Activated naive CD8-positive, alpha-beta T cell treated with anti-CD3 and anti-CD28 coated beads, Interleukin-2, amount 10 ng/mL, durations not matched to agents 7 days and 5 days (primary cell): ENCODE data around the gene ATP8B3. TPM values are rescaled to one million over a fixed set of nuclear protein-coding genes. Genes with fewer than 3 reads are reported as not detected.
"Not testable (repeated sequence)": the region's sequence is repeated elsewhere in the genome, so short reads cannot be mapped to it uniquely, and the experiment has no call there.

Source experiments
- ATAC-seq: fragments of 150-1000 bp; cut with Tn5 transposase; one replicate; pipeline ENCODE4 v1.10.0; 2021; ENCODE audit warnings: low read depth, moderate library complexity
- POLR2A ChIA-PET: fragments of 350-600 bp; sonication (Branson Sonifier 250); formaldehyde crosslinking; loops from one replicate; lab custom pipeline; 2021; ENCODE audit warnings: antibody characterized with exemption; lab: Charles Lee
- DNase-seq: peaks from one replicate; pipeline ENCODE4 v3.0.0; 2021
- H3K27ac Mint-ChIP-seq: one replicate; pipeline ENCODE4 v1.8.0; 2022; ENCODE audit warnings: mild to moderate bottlenecking, mixed read lengths
- H3K27me3 Mint-ChIP-seq: one replicate; pipeline ENCODE4 v1.8.0; 2022; ENCODE audit warnings: mild to moderate bottlenecking, moderate library complexity, mixed read lengths
- H3K36me3 Mint-ChIP-seq: one replicate; pipeline ENCODE4 v1.8.0; 2021; ENCODE audit warnings: mild to moderate bottlenecking, mixed read lengths
- H3K4me1 Mint-ChIP-seq: one replicate; pipeline ENCODE4 v1.8.0; 2021; ENCODE audit warnings: mixed read lengths
- H3K4me3 Mint-ChIP-seq: one replicate; pipeline ENCODE4 v1.8.0; 2022; ENCODE audit warnings: mild to moderate bottlenecking, moderate library complexity, mixed read lengths
- H3K9me3 Mint-ChIP-seq: one replicate; pipeline ENCODE4 v1.8.0; 2021; ENCODE audit warnings: mixed read lengths
- total RNA-seq, 2 experiments: library from RNA; stranded (reverse); gene quantifications; one replicate each; pipeline ENCODE4 v1.2.3, GENCODE V29; 2021

ATP8B3 gene
- total RNA-seq, 2 experiments from 2014 or later, result 17.0 to 18.6 TPM

DNA sequence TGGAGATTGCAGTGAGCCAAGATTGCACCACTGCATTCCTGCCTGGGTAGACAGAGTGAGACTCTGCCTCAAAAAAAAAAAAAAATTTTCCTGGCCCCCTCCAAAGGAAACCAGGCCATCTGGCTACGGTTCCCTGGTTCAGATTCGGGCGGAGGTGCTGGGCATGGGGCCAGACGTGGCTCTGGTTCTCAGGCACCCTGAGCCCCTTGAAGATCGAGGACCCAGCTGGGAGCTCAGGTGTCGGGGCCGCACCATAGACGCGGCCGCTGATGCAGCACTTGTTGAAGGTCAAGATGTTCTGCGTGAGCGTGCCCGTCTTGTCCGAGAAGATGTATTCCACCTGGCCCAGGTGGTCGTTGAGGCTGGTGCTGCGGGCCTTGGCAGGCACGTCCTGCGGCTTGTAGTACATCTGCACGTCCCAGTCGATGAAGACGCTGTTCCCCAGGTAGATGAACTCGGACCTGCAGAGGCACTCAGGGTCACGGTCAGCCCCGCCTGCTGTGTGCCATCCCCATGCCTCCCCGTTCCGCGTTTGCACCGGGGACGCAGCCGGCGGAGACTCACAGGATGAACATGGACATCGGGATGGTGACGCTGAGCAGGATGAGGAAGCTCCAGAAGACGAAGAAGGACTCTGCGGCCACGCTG, 12.3 kb downstream of the ATP8B3 start:
- Mint-ChIP-seq H3K4me1 (peaks cover 2% of the 10 kb centered on the region), H3K36me3 (peaks cover 9% of the 10 kb centered on the region), H3K4me3 (no peak overlapping the region), H3K9me3 (no peaks in the 10 kb centered on the region), H3K27me3 (peaks cover 2% of the 10 kb centered on the region), H3K27ac (no peak overlapping the region)
- POLR2A ChIA-PET, result interaction anchor here (0.8 kb wide), 1 partner anchor 145 kb away, joined by 4 read pairs; no protein-coding TSS in a partner anchor
- DNase-seq (no peak), ATAC-seq (no peak)

- ATAC-seq, DNase-seq, H3K36me3 Mint-ChIP-seq, H3K4me3 Mint-ChIP-seq, H3K4me1 Mint-ChIP-seq, H3K9me3 Mint-ChIP-seq, POLR2A ChIA-PET, H3K27me3 Mint-ChIP-seq, H3K27ac Mint-ChIP-seq: not testable (repeated sequence)
Measured at GRCh38 chr19:1797313-1797712, 14.8 kb downstream of the ATP8B3 start.

DNA sequence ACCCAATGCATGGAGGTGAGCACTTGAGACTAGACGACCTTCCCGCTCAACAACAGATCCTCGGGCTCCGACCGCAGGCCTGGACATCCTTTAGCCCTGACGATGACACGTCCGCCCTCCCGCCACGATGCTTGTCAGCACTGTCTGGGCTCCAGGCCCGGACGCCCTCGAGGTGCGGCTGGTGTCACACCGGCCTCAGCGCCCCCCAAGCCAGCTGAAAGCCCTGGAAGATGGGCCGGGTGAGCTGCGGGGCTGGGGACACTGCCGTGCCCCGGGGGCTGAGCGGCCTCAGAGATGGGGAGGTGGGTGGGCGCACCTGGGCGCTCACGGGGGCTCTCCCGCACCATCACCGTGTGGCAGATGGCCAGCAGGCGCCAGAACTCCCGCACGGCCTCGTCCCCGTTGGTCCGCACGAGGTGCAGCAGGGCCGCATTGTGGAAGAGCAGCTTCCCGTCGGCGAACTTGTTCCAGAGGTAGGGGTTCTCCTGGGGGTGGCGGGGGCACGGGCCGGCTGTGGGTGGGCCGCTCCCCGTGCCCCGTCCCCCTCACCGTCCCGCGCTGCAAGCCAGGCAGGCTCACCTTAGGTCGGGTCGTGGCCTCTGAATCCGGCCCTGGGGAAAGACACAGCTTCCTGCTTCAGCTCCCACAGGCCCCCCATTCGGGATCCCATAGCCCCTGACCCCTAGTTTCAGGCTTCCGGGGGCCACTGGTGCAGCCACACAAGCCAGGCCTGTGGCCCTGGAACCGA, 15.5 kb downstream of the ATP8B3 start:
- Mint-ChIP-seq H3K36me3 (peaks cover 4% of the 10 kb centered on the region), H3K27ac (no peak overlapping the region), H3K9me3 (no peaks in the 10 kb centered on the region), H3K4me3 (peak overlapping the region; percentile 30), H3K27me3 (peaks cover 2% of the 10 kb centered on the region), H3K4me1 (peaks cover 7% of the 10 kb centered on the region)
- POLR2A ChIA-PET, result no interaction called here
- DNase-seq (no peak), ATAC-seq (no peak)

- H3K4me3 Mint-ChIP-seq, result no peak overlapping the region
- no peaks in the 10 kb centered on the region for H3K9me3 Mint-ChIP-seq
- peaks cover 7% of the 10 kb centered on the region for H3K4me1 Mint-ChIP-seq
- no peak for DNase-seq
- H3K36me3 Mint-ChIP-seq, result no peaks in the 10 kb centered on the region
- H3K27me3 Mint-ChIP-seq, result peaks cover 2% of the 10 kb centered on the region
- POLR2A ChIA-PET, result interaction anchor here (0.8 kb wide), 1 partner anchor 40 kb away, joined by 3 read pairs; no protein-coding TSS in a partner anchor
- H3K27ac Mint-ChIP-seq, result no peak overlapping the region
- ATAC-seq, result no peak
Measured at GRCh38 chr19:1794424-1795172, 17.5 kb downstream of the ATP8B3 start.

- H3K9me3 Mint-ChIP-seq, result no peaks in the 10 kb centered on the region
- H3K27ac Mint-ChIP-seq, result no peak overlapping the region
- DNase-seq (no peak), ATAC-seq (no peak)
- H3K36me3 Mint-ChIP-seq, result no peaks in the 10 kb centered on the region
- H3K4me3 Mint-ChIP-seq, result no peak overlapping the region
- H3K4me1 Mint-ChIP-seq, result peaks cover 7% of the 10 kb centered on the region
- POLR2A ChIA-PET, result no interaction called here
- H3K27me3 Mint-ChIP-seq, result peaks cover 3% of the 10 kb centered on the region
Measured at GRCh38 chr19:1791879-1792278, 20.2 kb downstream of the ATP8B3 start.

DNA sequence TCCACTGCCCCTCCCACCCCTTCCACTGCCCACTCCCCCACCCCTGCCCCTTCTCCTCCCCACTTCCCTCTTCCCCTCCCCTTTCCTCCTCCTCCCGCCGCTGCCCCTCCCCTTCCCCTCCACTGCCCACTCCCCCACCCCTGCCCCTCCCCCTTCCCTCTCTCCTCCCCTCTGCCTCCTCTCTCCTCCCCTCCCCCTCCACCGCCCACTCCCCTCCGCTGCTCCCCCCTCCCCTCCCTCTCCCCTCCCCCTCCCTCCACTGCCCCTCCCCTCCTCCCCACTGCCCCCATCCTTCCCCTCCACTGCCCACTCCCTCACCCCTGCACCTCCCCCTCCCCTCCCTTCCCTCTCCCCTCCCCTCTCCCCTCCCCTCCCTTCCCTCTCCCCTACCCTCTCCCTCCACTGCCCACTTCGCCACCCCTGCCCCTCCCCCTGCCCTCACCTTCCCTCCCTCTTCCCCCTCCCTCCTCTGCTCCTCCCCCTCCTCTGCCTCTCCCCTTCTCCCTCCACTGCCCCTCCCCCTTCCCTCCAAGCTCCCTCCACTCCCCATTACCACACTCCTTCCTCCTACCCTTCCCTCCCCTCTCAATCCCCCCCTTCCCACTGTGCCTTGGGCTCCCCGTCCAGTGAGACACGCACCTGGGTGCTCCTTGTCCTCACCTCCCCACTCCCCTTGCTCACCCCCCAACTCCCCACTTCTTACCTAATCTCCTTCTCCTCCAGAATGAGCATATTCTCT, 21.9 kb downstream of the ATP8B3 start:
- peaks cover 2% of the 10 kb centered on the region for H3K27me3 Mint-ChIP-seq
- no peaks in the 10 kb centered on the region for H3K9me3 Mint-ChIP-seq
- H3K4me1 Mint-ChIP-seq, result peaks cover 5% of the 10 kb centered on the region
- H3K36me3 Mint-ChIP-seq, result no peaks in the 10 kb centered on the region
- no peak overlapping the region for H3K4me3 Mint-ChIP-seq
- DNase-seq (no peak), ATAC-seq (no peak)
- POLR2A ChIA-PET, result interaction anchor here (0.5 kb wide), 1 partner anchor 197 kb away, joined by 3 read pairs; the partner anchor contains the start of gene MBD3
- H3K27ac Mint-ChIP-seq, result no peak overlapping the region

DNA sequence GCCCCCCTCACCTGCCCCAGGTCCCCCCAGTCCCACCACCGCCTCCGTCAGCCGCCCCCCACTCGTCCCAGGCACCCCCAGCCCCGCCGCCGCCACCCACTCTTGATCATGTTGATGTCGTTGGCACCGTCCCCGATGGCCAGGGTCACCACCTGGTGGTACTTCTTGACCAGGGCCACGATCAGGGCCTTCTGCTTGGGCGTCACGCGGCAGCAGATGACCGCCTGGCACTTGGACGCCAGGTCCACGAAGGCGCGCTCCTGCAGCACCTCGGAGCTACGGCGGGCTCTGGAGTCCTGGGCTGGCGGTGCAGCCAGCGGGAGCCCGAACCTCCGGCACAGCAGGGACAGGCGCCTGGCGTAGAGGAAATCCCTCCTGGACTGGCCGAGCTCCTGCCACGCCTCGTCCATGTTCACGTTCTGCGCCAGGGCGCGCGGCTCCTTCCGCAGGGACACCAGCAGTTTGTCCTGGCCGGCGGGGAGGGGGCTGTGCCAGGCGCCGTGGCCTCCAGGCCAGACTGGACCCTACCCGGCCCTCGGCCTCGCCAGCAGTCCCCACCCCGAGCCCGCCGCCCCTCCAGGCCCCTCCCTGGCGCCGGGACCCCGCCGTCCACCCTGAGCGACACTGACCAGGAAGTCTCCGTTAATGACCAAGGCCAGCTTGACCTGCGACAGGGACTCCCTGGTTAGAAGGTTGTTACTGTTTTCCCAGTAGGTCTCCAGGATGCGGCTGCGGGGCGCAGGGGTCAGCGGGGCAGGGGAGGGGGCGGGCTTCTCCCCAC, 22.6 kb downstream of the ATP8B3 start:
- no peaks in the 10 kb centered on the region for H3K9me3 Mint-ChIP-seq
- H3K4me1 Mint-ChIP-seq, result peaks cover 3% of the 10 kb centered on the region
- no peaks in the 10 kb centered on the region for H3K36me3 Mint-ChIP-seq
- no peak overlapping the region for H3K4me3 Mint-ChIP-seq
- DNase-seq (no peak), ATAC-seq (no peak)
- H3K27me3 Mint-ChIP-seq, result peaks cover 2% of the 10 kb centered on the region
- POLR2A ChIA-PET, result no interaction called here
- H3K27ac Mint-ChIP-seq, result no peak overlapping the region

GRCh38 chr19:1787116-1787515, 25.0 kb downstream of the ATP8B3 start:
- POLR2A ChIA-PET, result no interaction called here
- Mint-ChIP-seq H3K27ac (no peak overlapping the region), H3K36me3 (no peaks in the 10 kb centered on the region), H3K4me1 (no peaks in the 10 kb centered on the region), H3K4me3 (no peak overlapping the region), H3K27me3 (peaks cover 6% of the 10 kb centered on the region), H3K9me3 (no peaks in the 10 kb centered on the region)
- ATAC-seq (no peak), DNase-seq (no peak)

DNA sequence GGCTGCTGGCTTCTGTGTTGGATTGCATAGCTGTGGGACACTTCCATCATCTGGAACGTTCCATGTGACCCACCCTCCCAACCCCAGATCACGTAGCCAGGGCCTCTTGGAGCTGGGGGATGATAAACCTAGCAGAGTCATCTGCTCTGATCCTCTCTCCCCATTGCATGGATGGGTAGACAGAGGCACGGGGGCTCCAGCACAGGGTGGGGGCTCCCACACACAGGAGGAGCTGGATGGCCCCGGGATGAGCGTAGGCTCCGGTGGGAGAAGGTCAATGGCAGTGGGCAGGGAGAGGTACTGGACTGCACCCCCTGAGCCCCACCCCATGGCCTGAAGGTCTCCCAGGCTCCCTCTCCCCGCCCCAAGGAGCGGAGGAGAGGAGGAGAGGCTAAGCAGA, 25.4 kb downstream of the ATP8B3 start:
- H3K27me3 Mint-ChIP-seq, result peaks cover 6% of the 10 kb centered on the region
- H3K4me3 Mint-ChIP-seq, result no peak overlapping the region
- no peaks in the 10 kb centered on the region for H3K4me1 Mint-ChIP-seq
- DNase-seq (no peak), ATAC-seq (no peak)
- no peaks in the 10 kb centered on the region for H3K36me3 Mint-ChIP-seq
- POLR2A ChIA-PET, result no interaction called here
- H3K9me3 Mint-ChIP-seq, result no peaks in the 10 kb centered on the region
- no peak overlapping the region for H3K27ac Mint-ChIP-seq

DNA sequence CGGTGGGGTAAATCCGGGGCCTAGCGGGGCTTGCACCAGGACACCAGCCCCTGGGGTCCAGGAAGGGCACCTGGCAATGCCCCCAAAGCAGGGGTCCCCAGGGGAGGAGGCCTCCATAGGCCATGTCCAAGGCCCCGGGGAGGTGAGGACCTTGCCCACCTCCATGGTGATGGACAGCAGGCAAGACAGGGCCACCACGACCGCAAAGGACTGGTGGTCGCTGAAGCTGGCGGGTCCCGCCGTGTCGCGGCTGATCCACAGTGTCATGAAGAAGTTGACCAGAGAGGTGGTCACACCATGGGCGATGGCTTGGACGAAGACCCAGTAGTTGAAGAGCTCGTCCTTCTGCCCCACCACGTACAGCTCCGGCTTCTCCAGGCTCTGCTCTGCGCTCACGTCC, 26.8 kb downstream of the ATP8B3 start:
- POLR2A ChIA-PET, result no interaction called here
- Mint-ChIP-seq H3K4me1 (no peaks in the 10 kb centered on the region), H3K36me3 (no peaks in the 10 kb centered on the region), H3K27ac (no peak overlapping the region), H3K9me3 (no peaks in the 10 kb centered on the region), H3K4me3 (no peak overlapping the region), H3K27me3 (peaks cover 14% of the 10 kb centered on the region)
- DNase-seq (no peak), ATAC-seq (no peak)

- Mint-ChIP-seq H3K27me3 (peaks cover 27% of the 10 kb centered on the region), H3K36me3 (no peaks in the 10 kb centered on the region), H3K4me3 (no peak overlapping the region), H3K4me1 (no peaks in the 10 kb centered on the region), H3K27ac (no peak overlapping the region), H3K9me3 (no peaks in the 10 kb centered on the region)
- ATAC-seq, result no peak
- POLR2A ChIA-PET, result no interaction called here
- DNase-seq, result no peak
Measured at GRCh38 chr19:1783874-1784273, 28.2 kb downstream of the ATP8B3 start.

- peaks cover 32% of the 10 kb centered on the region for H3K27me3 Mint-ChIP-seq
Measured at GRCh38 chr19:1783354-1783753, 28.7 kb downstream of the ATP8B3 start.

More at GRCh38 chr19:1783354-1783753, 28.7 kb downstream of the ATP8B3 start:
- H3K4me1 Mint-ChIP-seq, result no peaks in the 10 kb centered on the region
- H3K36me3 Mint-ChIP-seq, result no peaks in the 10 kb centered on the region
- H3K4me3 Mint-ChIP-seq, result no peak overlapping the region
- POLR2A ChIA-PET, result no interaction called here
- ATAC-seq (no peak), DNase-seq (no peak)
- H3K27ac Mint-ChIP-seq, result no peak overlapping the region
- H3K9me3 Mint-ChIP-seq, result no peaks in the 10 kb centered on the region
